Activated CD4-positive, alpha-beta T cell treated with anti-CD3 and anti-CD28 coated beads for 48 hours (primary cell): ENCODE data around the gene NEK4.
"Not testable (repeated sequence)": the region's sequence is repeated elsewhere in the genome, so short reads cannot be mapped to it uniquely, and the experiment has no call there.

Experiments
- DNase-seq: peaks from one replicate; pipeline ENCODE4 v3.0.0-alpha.2; 2020

The NEK4 gene

GRCh38 chr3:52730681-52731080 lies 40.1 kb downstream of the NEK4 start:
- no peak for DNase-seq

GRCh38 chr3:52728753-52729152 lies 42.0 kb downstream of the NEK4 start:
- DNase-seq, result not testable (repeated sequence)

- DNase-seq, result no peak
Measured at GRCh38 chr3:52724511-52724910, 46.2 kb downstream of the NEK4 start.

- DNase-seq, result no peak
Measured at GRCh38 chr3:52723935-52724334, 46.8 kb downstream of the NEK4 start.

GRCh38 chr3:52722491-52722890 lies 48.2 kb downstream of the NEK4 start:
- DNase-seq, result no peak

GRCh38 chr3:52721730-52722008 lies 49.1 kb downstream of the NEK4 start:
- DNase-seq, result no peak

GRCh38 chr3:52721002-52721729 lies 49.6 kb downstream of the NEK4 start:
- DNase-seq, result no peak

DNA sequence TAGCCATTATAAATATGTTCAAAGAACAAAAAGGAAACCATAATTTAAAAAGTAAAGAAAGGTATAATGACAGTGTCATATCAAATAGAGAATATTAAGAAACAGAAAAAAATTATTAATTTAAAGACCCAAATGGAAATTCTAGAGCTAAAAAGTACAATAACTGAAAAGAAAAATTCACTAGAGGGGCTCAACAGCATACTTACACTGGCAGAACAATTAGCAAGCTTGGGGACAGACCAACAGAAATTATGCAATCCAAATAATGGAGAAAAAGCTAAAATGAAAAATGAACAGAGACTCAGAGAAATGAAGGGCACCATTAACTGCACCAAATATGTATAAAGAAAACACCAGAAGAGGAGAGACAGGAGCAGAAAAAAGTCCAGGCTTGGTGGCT lies 51.1 kb downstream of the NEK4 start:
- no peak for DNase-seq

DNA sequence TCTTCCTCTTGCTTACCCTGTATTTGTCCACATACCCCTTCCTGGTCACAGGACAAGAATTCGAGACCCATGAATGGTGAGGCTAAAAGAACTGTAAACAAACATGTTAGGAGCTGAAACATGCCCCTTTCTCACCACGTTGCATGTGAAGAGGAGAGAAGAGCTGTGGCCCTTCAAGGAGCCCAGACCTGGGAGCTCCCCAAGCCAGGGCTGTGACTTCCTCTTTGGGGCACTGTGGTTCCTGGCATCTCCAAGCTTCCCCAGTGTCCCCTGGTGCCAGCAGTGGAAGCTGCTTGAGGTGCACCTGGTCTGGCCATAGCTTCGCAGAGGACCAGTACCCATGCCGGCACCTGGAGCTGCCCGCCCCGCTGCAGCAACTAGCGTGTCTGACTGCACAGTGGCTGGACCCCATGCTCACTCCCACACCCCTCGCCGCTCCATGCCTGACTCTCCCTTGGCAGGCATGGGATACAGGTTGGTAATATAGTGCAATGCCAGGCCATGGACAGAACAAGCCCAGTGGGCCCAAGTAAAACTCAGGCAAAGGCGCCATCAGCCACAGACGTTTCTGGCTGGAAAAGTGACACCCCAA lies 54.9 kb downstream of the NEK4 start:
- no peak for DNase-seq

DNA sequence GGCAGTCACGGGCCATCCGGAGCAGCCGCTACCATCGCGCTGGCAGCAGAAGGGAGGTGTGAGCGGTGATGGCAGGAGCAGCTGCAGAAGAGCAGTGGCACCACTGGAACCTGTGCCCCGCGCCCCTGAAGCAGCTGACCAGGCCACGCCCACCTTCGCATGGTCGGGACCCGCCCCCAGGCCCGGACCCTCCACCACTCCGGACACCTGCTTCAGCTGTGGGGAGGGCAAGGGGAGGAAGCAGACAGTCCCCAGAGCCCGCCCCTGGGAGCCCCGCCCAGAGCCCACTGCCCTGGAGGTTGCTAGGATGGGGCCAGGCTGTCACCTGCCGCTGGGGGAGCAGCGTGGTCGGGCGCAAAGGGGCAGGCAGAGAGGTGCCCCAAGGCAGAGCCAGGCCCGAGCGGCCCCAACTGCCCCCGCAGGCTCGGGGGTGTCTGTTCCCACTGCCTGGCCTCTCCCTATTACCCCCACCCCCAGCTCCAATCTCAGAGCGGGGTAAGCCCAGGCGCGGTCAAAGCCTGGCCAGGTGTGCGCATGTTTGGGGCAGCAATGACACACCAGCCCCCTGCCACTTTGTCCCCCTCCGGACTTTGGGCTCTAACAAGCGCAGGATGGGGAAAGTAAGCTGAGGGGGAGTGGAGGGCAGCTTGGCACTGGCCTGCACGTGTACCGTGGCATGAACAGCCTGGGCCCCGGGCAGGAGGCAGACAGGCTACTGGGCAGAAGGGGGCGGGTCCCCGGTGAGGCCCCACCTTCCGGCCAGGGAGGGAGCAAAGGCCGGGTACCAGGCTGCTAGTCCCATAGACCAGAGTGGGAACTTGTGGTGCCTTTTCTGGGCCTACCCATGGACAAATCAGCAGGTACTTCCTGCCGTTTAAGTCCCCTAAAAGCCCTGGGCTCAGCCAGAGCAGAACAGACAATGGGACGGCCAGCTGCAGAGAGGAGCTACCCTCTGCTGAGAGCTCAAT lies 56.1 kb downstream of the NEK4 start:
- no peak for DNase-seq

- no peak for DNase-seq
Measured at GRCh38 chr3:52712291-52713212, 58.2 kb downstream of the NEK4 start.

DNA sequence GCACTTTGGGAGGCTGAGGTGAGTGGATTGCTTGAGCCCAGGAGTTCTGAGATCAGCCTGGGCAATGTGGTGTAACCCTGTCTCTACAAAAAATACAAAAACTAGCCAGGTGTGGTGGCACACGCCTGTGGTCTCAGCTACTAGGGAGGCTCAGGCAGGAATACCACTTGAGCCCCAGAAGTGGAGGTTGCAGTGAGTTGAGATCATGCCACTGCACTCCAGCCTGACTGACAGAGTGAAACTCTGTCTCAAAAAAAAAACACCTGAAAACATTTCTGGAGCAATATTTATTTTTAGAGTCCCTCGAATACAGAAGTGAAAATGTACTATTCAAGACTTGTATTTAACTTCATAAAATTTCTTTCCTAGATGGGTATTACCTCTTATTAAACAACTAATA lies 60.2 kb downstream of the NEK4 start:
- no peak for DNase-seq

GRCh38 chr3:52707585-52707984 lies 63.2 kb downstream of the NEK4 start:
- DNase-seq, result no peak

DNA sequence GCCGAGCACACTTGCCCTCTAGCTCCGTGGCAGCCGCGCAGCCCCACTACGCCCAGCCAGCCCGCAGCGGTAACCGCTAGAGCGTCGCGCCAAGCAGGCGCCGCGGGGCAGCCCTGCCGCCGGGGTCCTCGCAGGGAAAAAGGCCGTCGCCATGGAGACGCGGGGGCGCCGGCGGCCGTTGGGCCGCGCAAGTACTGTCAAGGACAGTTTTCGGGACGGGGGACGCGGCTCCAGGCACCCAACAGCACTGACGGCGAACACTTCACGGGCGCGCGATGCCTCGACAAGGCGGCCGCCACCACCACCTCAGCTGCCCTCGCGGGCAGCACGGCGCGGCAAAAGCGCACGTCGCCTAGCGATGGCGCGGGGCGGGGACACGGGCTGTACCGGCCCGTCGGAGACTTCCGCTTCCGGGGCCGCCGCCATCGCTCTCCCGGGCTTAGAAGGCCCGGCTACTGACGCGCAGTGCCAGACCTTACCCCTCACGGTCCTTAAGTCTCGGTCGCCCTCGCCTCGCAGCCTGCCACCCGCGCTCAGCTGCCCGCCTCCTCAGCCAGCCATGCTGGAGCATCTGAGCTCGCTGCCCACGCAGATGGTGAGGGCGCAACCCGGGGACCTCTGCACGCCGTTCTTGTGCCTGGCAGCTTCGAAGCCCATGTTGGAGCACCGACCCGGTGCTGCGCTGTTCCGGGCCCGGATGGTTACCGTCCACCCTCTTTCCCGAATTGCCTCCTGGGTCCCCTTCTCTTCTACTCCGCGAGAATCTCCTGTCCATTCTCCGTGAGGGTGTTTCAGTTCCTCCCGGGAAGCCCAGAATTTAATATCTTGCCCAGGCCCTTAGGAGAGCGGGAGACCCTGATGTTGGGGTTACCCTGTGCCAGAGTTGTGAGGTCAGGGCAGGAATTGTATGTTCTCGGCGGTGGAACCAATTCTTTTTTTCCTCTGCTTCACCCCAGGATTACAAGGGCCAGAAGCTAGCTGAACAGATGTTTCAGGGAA lies 64.8 kb downstream of the NEK4 start, which contains the start of the genes GLT8D1 and SPCS1:
Gene GLT8D1, minus strand, starts transcription at position 104 of the 999 bp plus-strand sequence. CDS start 5,331 bp downstream, outside the sequence.
Gene SPCS1, plus strand, starts transcription at position 419 of the 999 bp plus-strand sequence. Its CDS starts 141 bp downstream, at position 560.
- peak; percentile 89 for DNase-seq

DNA sequence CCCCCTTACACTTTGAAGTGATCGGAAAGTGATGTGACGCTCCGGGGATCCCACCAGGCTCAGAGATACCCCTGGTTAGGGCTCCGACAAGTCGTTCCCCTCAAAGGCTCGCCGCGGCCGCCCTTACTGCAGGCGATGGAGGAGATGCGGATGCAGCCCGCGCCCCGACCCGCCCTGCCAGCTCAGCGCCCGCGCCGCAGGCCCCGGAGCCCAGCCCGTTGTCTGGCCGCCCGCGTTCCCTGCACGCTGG lies 65.4 kb downstream of the NEK4 start:
- DNase-seq, result no peak

DNA sequence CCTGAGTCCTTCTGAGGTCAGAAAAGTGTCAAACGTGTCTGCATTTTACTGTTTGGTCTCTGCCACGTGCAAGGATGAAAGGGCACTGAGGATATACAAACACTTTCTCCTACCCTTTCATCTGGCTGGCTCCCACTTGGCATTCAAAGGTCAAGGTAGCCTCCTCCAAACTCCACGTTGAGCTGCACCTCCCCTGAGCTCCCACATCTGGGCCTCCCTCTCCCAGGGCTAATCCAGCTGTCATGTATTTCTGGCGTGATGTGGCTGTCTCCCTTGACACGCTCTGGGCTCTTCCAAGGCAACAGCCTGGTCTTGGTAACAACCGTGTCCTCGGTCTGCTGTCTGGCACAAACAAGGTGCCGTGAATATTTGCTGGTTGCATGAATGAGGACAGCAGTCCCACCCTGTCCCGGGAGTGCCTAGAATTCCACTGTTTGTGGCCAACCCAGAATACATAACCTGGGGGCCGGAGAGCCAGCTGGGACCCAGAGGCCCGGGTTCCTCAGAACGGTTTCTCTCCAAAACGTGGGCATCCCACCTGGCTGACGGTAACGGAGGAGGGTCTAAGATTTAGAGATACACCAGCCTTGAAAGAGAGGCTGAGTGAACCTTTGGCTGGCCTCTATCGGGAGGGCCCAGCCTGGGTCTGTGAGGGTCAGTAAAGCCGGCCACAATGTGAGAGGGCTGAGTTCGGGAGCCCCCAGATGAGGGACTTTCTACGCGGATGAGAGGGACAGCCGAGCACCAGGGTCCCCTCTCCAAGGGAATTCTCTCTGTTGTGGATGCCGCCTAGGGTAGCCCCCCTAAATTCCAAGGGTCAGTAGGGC lies 65.9 kb downstream of the NEK4 start:
- peak; percentile 23 for DNase-seq

DNA sequence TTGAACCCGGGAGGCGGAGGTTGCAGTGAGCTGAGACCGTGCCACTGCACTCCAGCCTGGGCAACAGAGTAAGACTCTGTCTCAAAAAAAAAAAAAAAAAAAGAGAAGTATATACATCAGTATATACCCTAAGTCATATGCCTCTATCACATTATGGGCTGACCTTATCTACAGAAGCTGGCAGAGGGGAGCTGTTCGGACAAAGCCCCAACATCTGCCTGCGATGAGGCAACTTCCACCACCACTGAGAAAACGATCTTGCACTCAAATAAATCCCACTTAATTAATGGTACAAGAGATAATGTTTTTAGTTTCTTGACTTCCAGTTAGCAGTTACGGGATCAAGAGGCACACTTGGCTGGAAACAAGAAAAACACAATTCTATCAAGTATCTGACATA lies 67.4 kb downstream of the NEK4 start:
- no peak for DNase-seq

- no peak for DNase-seq
Measured at GRCh38 chr3:52697632-52697965, 73.1 kb downstream of the NEK4 start.

DNA sequence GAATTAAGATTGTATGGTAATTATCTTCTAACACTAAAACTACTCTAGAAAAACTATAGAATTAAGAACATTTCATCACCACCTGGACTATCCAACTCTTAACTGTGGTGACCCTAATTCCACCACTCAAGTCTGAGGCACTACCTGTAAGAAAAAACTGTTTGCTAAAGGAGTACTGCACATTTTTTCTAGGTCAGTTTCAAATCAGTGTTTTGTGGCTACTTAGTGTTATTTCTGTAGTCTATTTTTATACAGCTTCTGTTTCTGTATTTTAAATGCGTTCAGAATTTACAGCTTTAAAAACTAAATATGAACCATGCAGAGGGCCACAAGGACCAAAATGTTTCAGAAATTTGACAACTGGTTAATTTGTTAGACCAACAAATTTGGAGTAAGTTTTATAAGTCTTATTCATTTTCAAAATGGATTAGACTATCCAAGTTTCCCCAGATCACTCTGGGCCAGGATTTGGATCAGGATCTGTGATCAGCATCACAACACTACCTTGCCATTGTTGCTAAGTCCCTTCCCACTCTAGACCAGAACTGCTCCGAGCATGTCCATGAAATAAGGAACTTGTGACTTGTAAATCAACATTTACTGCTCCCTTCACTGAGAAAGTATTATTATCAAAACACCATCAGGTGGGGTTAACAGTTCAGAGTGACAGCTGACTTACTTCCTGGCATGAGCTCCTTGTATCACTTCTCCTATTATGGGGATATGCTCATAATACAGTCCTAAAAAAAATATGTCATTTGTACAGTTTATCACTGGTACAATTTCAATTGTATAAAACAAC lies 73.7 kb downstream of the NEK4 start:
- DNase-seq, result no peak
